ENCODE measurements around the gene CD28. TPM values are rescaled to one million over a fixed set of nuclear protein-coding genes. Genes with fewer than 3 reads are reported as not detected.
"Not testable (repeated sequence)": the region's sequence is repeated elsewhere in the genome, so short reads cannot be mapped to it uniquely, and the experiment has no call there.

Gene CD28
- total RNA-seq, 1 experiment from 2014 or later = not detected

- in situ Hi-C loops (cut with HindIII; ENCODE audit: low sequenced_read_pairs) = no loop called here
- no peak for DNase-seq (ENCODE audit: low spot score)
Observed at GRCh38 chr2:203774760-203775159, 68.3 kb downstream of the CD28 start.

- DNase-seq (ENCODE audit: low spot score) = no peak
- in situ Hi-C loops (cut with HindIII; ENCODE audit: low sequenced_read_pairs) = no loop called here
Observed at GRCh38 chr2:203775684-203776083, 69.2 kb downstream of the CD28 start.

- DNase-seq (ENCODE audit: low spot score) = no peak
Observed at GRCh38 chr2:203777030-203777429, 70.6 kb downstream of the CD28 start.

GRCh38 chr2:203779477-203780073, 73.1 kb downstream of the CD28 start:
- DNase-seq (ENCODE audit: low spot score); in situ Hi-C loops (cut with HindIII; ENCODE audit: low sequenced_read_pairs): not testable (repeated sequence)

More at GRCh38 chr2:203777030-203777429, 70.6 kb downstream of the CD28 start:
- in situ Hi-C loops (cut with HindIII; ENCODE audit: low sequenced_read_pairs) = no loop called here

- in situ Hi-C loops (cut with HindIII; ENCODE audit: low sequenced_read_pairs) = no loop called here
- DNase-seq (ENCODE audit: low spot score) = no peak
Observed at GRCh38 chr2:203780231-203780630, 73.8 kb downstream of the CD28 start.

GRCh38 chr2:203781151-203781550, 74.7 kb downstream of the CD28 start:
- DNase-seq (ENCODE audit: low spot score) = no peak
- in situ Hi-C loops (cut with HindIII; ENCODE audit: low sequenced_read_pairs) = no loop called here

GRCh38 chr2:203782262-203782976, 76.0 kb downstream of the CD28 start:
- in situ Hi-C loops (cut with HindIII; ENCODE audit: low sequenced_read_pairs) = no loop called here
- peak; percentile 30 for DNase-seq (ENCODE audit: low spot score)

- no peak for DNase-seq (ENCODE audit: low spot score)
- in situ Hi-C loops (cut with HindIII; ENCODE audit: low sequenced_read_pairs) = no loop called here
Observed at GRCh38 chr2:203783496-203784203, 77.2 kb downstream of the CD28 start.

GRCh38 chr2:203784710-203785270, 78.4 kb downstream of the CD28 start:
- in situ Hi-C loops (cut with HindIII; ENCODE audit: low sequenced_read_pairs); DNase-seq (ENCODE audit: low spot score): not testable (repeated sequence)

GRCh38 chr2:203785391-203786110, 79.1 kb downstream of the CD28 start:
- DNase-seq (ENCODE audit: low spot score); in situ Hi-C loops (cut with HindIII; ENCODE audit: low sequenced_read_pairs): not testable (repeated sequence)

- in situ Hi-C loops (cut with HindIII; ENCODE audit: low sequenced_read_pairs) = no loop called here
Observed at GRCh38 chr2:203786549-203787351, 80.3 kb downstream of the CD28 start.

GRCh38 chr2:203787979-203788378, 81.5 kb downstream of the CD28 start:
- in situ Hi-C loops (cut with HindIII; ENCODE audit: low sequenced_read_pairs) = no loop called here

More at GRCh38 chr2:203786549-203787351, 80.3 kb downstream of the CD28 start:
- no peak for DNase-seq (ENCODE audit: low spot score)

More at GRCh38 chr2:203787979-203788378, 81.5 kb downstream of the CD28 start:
- no peak for DNase-seq (ENCODE audit: low spot score)

Other genes starting within 250 kb of the CD28 start
- gene RAPH1, start 171.3 kb upstream of the CD28 start, total RNA-seq (2014; rRNA removed; shearing (Covaris generic)) = 2.8 and 4.4 TPM in 2 replicates
- not detected in 2 replicates for gene CTLA4, start 161.1 kb downstream of the CD28 start, total RNA-seq (2014; rRNA removed; shearing (Covaris generic))
- gene ICOS, start 230.1 kb downstream of the CD28 start, total RNA-seq (2014; rRNA removed; shearing (Covaris generic)) = not detected in 2 replicates

All from G401 (cell line).